GM10248 (cell line): ENCODE data around the gene ACLY.
A peak's percentile ranks its signal among the peaks of the same experiment; 100 is the strongest.

Experiments used
- CTCF ChIA-PET: fragments of 300-600 bp; sonication (Branson Sonifier 250); formaldehyde crosslinking; extraction: SDS; loops from one replicate; lab custom pipeline; 2021; ENCODE audit warnings: antibody characterized with exemption; lab: Yijun Ruan, JAX
- POLR2A ChIA-PET: fragments of 350-650 bp; sonication (Branson Sonifier 250); formaldehyde crosslinking; extraction: SDS; loops from one replicate; lab custom pipeline; 2020; ENCODE audit warnings: antibody characterized with exemption; lab: Yijun Ruan, JAX
- DNase-seq: peaks from one replicate; pipeline ENCODE4 v3.0.0; 2012; ENCODE audit errors: extremely low spot score
- TF ChIP-seq, protein P1 (sequence below): IDR thresholded peaks from 2 replicates; pipeline ENCODE4 v1.5.1; 2012; ENCODE audit warnings: mild to moderate bottlenecking, low read depth; ENCODE audit errors: extremely low read depth, missing control alignments, control extremely low read depth

The ACLY gene

DNA sequence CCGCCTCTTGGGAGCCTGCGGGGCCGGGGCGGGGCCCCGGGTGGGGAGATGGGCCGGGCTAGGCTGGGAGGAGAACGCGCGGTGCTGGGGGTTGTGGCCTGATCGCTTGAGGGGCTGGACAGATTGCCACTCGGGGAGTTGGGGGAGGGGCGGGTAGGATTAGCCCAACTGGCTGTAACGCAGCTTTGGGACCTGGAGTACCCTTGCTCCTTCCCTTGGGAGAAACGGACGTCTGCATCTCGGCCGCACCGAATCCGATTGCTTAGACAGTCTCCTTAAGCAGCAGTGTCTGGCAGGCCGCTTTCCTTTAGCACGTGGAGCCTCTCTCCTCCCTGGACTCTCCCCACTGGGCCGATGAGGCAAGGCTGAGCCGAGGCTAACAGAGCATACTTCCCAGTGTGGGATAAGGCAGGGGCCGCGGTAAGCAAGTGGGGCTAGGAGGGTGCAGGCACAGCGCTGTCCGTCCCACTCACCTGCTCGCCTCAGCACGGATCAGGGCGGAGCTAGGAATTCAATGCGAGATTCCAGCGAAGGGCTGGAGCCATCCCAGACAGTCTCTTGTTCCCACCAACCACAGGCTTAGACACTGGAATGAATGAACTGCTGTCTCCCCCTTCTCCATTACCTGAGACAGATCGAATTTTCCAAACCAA lies 540 bp upstream of the ACLY start:
- TF ChIP-seq, protein P1, sequence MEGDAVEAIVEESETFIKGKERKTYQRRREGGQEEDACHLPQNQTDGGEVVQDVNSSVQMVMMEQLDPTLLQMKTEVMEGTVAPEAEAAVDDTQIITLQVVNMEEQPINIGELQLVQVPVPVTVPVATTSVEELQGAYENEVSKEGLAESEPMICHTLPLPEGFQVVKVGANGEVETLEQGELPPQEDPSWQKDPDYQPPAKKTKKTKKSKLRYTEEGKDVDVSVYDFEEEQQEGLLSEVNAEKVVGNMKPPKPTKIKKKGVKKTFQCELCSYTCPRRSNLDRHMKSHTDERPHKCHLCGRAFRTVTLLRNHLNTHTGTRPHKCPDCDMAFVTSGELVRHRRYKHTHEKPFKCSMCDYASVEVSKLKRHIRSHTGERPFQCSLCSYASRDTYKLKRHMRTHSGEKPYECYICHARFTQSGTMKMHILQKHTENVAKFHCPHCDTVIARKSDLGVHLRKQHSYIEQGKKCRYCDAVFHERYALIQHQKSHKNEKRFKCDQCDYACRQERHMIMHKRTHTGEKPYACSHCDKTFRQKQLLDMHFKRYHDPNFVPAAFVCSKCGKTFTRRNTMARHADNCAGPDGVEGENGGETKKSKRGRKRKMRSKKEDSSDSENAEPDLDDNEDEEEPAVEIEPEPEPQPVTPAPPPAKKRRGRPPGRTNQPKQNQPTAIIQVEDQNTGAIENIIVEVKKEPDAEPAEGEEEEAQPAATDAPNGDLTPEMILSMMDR: no peak
- ChIA-PET CTCF (interaction anchor here (2.9 kb wide), 1 partner anchor 10 kb away, joined by 13 read pairs; the partner anchor contains the start of gene ODAD4), POLR2A (interaction anchor here (0.5 to 1.7 kb wide), 3 partner anchors 11 to 77 kb away, joined by 3 to 9 read pairs (median 4); partner anchors contain the start of gene ODAD4)
- DNase-seq: no peak

DNA sequence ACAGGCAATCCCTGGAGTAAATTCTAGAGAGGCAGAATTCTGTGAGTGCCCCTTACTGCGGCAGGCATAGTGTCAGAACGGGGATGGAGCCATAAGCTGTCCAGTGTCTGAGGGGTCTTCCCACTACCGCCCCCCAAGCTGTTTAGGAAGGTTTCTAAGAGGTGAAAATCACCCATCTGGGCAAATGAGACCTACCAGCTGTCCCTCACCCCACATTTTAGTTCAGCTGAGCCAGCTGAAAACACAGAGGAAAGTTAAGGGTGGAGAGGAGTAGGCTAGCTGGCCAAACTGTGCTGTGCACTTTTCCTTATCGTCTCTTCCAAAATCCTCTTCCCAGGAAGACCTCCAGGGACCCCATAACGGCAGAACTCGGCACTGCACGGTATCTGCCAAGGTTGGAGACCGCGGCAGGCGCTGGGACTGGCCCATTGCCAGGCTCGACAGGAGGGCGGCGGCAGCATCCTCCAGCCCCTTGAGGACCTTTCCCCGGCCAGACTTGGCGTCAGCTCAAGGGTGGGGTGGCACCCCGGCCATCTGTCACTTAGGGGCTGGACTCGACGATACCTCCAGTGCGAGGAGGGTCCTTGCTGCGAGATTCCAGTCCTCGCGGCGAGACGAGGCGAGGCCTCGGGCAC lies 955 bp downstream of the ACLY start:
- ChIA-PET CTCF (interaction anchor here (1.3 to 2.9 kb wide), 3 partner anchors 9 to 12 kb away, joined by 4 to 13 read pairs (median 5); partner anchors contain the start of gene ODAD4), POLR2A (interaction anchor here (1.7 kb wide), 1 partner anchor 13 kb away, joined by 9 read pairs; the partner anchor contains the start of gene ODAD4)
- TF ChIP-seq, protein P1: no peak
- peak; percentile 40 for DNase-seq

DNA sequence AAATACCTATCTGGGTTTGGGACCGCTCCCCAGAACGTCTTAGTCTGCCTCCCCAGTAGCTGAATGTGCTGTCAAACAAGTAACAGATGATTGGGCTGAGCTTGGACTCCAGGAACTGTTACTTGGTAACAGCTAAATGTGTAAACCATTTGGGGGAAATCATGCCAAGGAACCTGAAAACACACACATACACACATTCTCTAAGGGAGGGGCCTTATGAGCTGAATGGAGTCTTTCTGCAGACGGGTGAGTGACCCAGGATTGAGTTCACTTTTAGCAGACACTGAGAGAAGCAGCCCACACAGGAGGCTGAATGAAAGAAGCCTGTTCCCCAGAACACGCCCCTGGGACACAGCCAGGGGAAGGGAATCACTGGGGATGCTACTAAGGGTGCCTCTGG lies 1.6 kb downstream of the ACLY start:
- DNase-seq: no peak
- ChIA-PET CTCF (interaction anchor here (0.7 to 2.9 kb wide), 3 partner anchors 8 to 13 kb away, joined by 3 to 13 read pairs (median 5); partner anchors contain the start of gene ODAD4), POLR2A (no interaction called here)
- TF ChIP-seq, protein P1: no peak

DNA sequence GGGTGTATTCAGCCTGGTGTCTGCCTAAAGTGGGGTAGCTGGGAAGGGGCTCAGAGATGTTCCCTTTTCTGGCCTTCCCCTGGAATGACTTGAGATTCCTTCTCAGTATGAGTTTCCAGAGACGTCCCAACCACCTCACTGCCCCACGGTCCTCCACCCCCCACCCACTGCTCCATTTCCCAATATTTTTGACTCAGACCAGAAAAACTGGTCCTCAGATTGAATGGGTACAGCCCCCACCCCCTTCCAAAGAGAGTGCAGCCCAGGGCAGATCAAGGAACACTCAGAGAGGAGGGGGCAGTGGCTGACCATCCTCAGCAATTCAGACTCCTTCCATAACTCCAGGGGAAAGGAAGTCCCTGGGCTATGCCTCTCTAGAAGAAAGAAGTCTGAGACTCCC lies 3.2 kb downstream of the ACLY start:
- ChIA-PET CTCF (no interaction called here), POLR2A (no interaction called here)
- TF ChIP-seq, protein P1: no peak
- DNase-seq: no peak

DNA sequence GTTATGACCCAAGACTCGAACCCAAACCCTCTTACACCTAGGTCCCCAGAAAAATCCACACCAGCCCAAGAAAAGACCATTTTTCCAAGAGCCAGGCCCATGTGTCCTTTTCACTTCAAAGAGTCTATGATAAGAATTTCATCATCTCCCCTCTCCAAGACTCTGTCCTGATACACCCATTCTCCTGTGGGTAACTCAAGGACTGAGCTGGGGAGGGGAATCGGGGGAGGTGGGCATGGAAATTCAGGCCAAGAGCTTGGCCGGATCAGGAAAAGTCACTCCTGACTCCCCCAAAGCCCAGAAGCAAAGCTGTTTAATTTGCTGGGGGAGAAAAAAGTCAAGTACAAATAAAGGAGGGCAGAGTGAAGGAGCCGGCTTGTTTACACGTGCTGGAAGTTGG lies 3.7 kb downstream of the ACLY start:
- POLR2A ChIA-PET: no interaction called here
- no peak for DNase-seq
- CTCF ChIA-PET: no interaction called here
- TF ChIP-seq, protein P1: no peak

DNA sequence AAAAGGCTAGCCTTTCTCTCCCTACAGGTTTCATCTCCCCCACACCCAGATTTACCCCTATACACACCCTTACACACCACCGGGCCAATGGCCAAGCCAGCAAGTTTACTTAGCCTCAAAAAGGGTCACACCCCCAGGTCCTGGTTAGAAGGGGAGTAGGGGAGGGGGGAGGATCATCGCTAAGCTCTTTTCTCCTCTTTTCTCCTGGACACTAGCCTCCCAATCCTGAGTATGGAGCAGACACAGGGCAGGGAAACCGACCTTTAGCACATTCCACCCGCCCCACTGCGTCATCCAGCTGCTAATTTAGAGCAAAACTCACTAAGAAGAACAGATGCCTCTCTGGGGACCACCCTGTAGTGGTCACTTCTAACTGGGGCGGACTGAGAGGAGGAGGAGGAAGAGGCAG lies 4.4 kb downstream of the ACLY start:
- TF ChIP-seq, protein P1: no peak
- DNase-seq: no peak
- ChIA-PET CTCF (no interaction called here), POLR2A (no interaction called here)
